ENCODE data around the gene EXOC4. TPM values are rescaled to one million over a fixed set of nuclear protein-coding genes. Genes with fewer than 3 reads are reported as not detected.

Gene EXOC4
- total RNA-seq, 1 donor from 2014 or later: 103 TPM

DNA sequence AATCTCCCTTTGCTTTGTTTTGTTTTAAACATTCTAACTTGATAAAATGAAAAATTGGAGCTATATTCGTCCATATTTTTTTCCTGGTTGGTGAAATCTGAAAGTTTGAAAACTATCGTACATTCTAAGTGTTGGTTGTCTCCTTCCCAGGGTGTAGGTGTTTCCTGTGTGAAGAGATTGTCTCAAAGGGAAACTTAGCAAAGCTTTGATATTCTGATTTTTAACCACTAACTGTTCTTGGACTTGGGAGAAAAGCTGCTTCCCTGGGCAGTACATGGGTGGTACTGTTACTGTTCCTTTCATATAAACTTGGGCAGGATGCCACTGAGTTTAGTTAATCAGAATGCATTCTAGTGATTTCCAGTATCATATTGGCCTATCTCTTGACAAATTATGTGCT lies 620.8 kb downstream of the EXOC4 start:
- ATAC-seq (ENCODE audit: low read depth): no peak
- H3K4me3 Mint-ChIP-seq: no peak overlapping the region
- H3K4me1 Mint-ChIP-seq: peaks cover 13% of the 10 kb centered on the region

DNA sequence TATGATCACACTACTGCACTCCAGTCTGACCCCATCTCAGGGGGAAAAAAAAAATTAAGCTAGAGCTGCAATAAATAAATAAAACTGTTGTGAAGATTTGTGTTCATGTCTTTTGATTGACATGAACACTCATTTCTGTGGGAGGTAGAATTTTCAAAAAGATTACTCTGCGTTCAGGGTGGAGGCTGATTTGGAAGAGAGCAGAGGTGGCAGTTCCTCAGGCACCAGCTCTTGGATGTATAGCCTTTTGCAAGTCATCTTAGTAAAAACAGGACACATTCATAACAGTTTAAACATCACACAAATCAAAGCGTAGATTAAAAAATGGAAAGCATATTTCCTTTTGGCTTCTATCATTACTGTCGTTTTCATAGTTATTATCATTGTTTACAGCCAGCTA lies 630.7 kb downstream of the EXOC4 start:
- Mint-ChIP-seq H3K36me3 (ENCODE audit: low read depth) (no peaks in the 10 kb centered on the region), H3K4me3 (no peak overlapping the region), H3K9me3 (no peaks in the 10 kb centered on the region), H3K27me3 (no peaks in the 10 kb centered on the region), H3K4me1 (no peaks in the 10 kb centered on the region), H3K27ac (no peak overlapping the region)
- ATAC-seq (ENCODE audit: low read depth) (no peak), DNase-seq (no peak)
- ChIA-PET CTCF (no interaction called here), POLR2A (no interaction called here)
- TF ChIP-seq, protein P1, sequence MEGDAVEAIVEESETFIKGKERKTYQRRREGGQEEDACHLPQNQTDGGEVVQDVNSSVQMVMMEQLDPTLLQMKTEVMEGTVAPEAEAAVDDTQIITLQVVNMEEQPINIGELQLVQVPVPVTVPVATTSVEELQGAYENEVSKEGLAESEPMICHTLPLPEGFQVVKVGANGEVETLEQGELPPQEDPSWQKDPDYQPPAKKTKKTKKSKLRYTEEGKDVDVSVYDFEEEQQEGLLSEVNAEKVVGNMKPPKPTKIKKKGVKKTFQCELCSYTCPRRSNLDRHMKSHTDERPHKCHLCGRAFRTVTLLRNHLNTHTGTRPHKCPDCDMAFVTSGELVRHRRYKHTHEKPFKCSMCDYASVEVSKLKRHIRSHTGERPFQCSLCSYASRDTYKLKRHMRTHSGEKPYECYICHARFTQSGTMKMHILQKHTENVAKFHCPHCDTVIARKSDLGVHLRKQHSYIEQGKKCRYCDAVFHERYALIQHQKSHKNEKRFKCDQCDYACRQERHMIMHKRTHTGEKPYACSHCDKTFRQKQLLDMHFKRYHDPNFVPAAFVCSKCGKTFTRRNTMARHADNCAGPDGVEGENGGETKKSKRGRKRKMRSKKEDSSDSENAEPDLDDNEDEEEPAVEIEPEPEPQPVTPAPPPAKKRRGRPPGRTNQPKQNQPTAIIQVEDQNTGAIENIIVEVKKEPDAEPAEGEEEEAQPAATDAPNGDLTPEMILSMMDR (IDR thresholded peaks at IDR 0.05): no peak
- intact Hi-C loops (cut with micrococcal nuclease): no loop called here

More for the DNA sequence above, 620.8 kb downstream of the EXOC4 start:
- intact Hi-C loops (cut with micrococcal nuclease): no loop called here
- ChIA-PET POLR2A (no interaction called here), CTCF (no interaction called here)
- no peak for DNase-seq
- Mint-ChIP-seq H3K27me3 (no peaks in the 10 kb centered on the region), H3K9me3 (no peaks in the 10 kb centered on the region), H3K36me3 (ENCODE audit: low read depth) (peaks cover 4% of the 10 kb centered on the region), H3K27ac (no peak overlapping the region)
- TF ChIP-seq, protein P1 (IDR thresholded peaks at IDR 0.05): no peak

DNA sequence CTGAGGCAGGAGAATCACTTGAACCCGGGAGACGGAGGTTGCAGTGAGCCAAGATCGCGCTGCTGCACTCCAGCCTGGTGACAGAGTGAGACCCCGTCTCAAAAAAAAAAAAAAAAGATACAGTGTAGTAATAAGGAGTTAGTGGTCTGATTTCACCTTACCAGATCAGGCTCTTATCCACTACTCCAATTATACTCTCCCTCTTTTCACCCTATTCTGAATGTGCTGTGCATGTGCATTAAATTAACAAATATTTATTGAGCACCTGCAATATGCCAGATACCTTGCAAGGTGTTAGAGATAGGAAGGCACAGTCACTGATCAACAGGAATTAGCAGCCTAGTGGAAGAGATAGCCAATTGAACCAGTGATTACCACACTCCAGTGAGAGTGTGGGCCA lies 632.3 kb downstream of the EXOC4 start:
- ChIA-PET POLR2A (no interaction called here), CTCF (no interaction called here)
- DNase-seq (no peak), ATAC-seq (ENCODE audit: low read depth) (no peak)
- H3K9me3 Mint-ChIP-seq: peaks cover 3% of the 10 kb centered on the region
- no peak overlapping the region for H3K4me3 Mint-ChIP-seq
- no peaks in the 10 kb centered on the region for H3K27me3 Mint-ChIP-seq
- peaks cover 3% of the 10 kb centered on the region for H3K36me3 Mint-ChIP-seq (ENCODE audit: low read depth)
- TF ChIP-seq, protein P1 (IDR thresholded peaks at IDR 0.05): no peak
- H3K27ac Mint-ChIP-seq: no peak overlapping the region
- no peaks in the 10 kb centered on the region for H3K4me1 Mint-ChIP-seq
- intact Hi-C loops (cut with micrococcal nuclease): no loop called here

DNA sequence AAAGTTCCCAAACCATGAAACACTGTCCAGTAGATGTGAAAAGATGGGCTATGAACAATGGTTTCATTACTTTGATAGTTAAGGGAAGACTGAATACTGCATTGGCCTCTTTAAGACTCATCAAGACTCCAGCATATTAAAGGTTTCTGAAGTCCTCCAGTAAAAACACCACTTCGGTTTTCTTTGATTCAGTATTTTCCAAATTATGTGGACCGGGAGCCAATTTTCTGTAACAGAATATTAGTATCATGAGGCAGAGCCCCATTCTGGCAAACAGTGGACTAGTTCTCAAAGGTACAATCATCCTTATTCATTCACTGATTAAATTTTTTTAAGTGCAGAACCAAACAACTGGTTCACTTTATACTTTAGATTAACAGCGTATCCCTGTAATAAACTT lies 633.2 kb downstream of the EXOC4 start:
- Mint-ChIP-seq H3K4me1 (no peaks in the 10 kb centered on the region), H3K36me3 (ENCODE audit: low read depth) (peaks cover 3% of the 10 kb centered on the region), H3K4me3 (no peak overlapping the region), H3K9me3 (peaks cover 3% of the 10 kb centered on the region), H3K27me3 (no peaks in the 10 kb centered on the region), H3K27ac (no peak overlapping the region)
- ATAC-seq (ENCODE audit: low read depth): no peak
- CTCF ChIA-PET: no interaction called here
- DNase-seq: no peak
- intact Hi-C loops (cut with micrococcal nuclease): no loop called here
- POLR2A ChIA-PET: no interaction called here
- TF ChIP-seq, protein P1 (IDR thresholded peaks at IDR 0.05): no peak

DNA sequence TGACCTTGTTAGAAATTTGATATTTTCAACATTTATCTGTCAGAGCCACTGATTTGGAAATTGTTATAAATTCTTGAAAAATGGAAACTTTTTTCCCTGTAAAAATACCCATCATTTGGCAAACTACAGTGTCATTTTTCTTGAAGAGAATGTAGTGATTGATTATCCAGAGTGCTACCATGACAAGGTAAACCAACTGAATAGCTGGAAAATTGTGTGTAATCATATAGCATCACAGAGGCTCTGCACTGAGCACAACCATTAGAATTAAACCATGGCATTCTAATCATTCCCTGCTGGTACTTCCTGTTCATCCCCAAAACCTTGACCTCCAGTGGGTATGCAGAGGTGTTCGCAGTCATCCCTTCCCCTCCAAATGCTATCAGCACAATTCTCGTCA lies 633.9 kb downstream of the EXOC4 start:
- Mint-ChIP-seq H3K4me1 (no peaks in the 10 kb centered on the region), H3K4me3 (no peak overlapping the region), H3K27me3 (no peaks in the 10 kb centered on the region), H3K36me3 (ENCODE audit: low read depth) (peaks cover 3% of the 10 kb centered on the region), H3K9me3 (peaks cover 3% of the 10 kb centered on the region), H3K27ac (no peak overlapping the region)
- TF ChIP-seq, protein P1 (IDR thresholded peaks at IDR 0.05): no peak
- CTCF ChIA-PET: no interaction called here
- DNase-seq (no peak), ATAC-seq (ENCODE audit: low read depth) (no peak)
- intact Hi-C loops (cut with micrococcal nuclease): no loop called here
- POLR2A ChIA-PET: no interaction called here

Data from activated B cell treated with CpG ODN at 0.5 μM for 24 hours (primary cell).